Lung (tissue), 12 donors: ENCODE results near the gene XYLT1. TPM values are rescaled to one million over a fixed set of nuclear protein-coding genes. Genes with fewer than 3 reads are reported as not detected.

Experiments
- ATAC-seq: fragments of 200-7000 bp; cut with Tn5 transposase; one replicate; pipeline ENCODE4 v1.9.1; 2020; ENCODE audit warnings: moderate number of reproducible peaks; ENCODE audit not compliant: insufficient read depth, low FRiP score
- DNase-seq, 3 donors: peaks; one replicate each; pipeline ENCODE4 v3.0.0-alpha.2; 2013 to 2017
- H3K27ac ChIP-seq, 2 donors: one replicate each; pipeline ENCODE4 v1.5.1; 2013; ENCODE audit warnings: mild to moderate bottlenecking in 2 of 2, moderate library complexity in 2 of 2, control low read depth in 1 of 2, inconsistent platforms in 1 of 2, low read depth in 1 of 2, low read length in 1 of 2
- H3K27me3 ChIP-seq, 3 donors: one replicate each; pipeline ENCODE4 v1.5.1; 2013; ENCODE audit warnings: low read length in 2 of 3; ENCODE audit not compliant: control insufficient read depth in 3 of 3, insufficient read depth in 3 of 3
- H3K36me3 ChIP-seq, 4 donors: one replicate each; pipeline ENCODE4 v1.5.1; 2013; ENCODE audit warnings: low read length in 4 of 4, mild to moderate bottlenecking in 1 of 4, moderate library complexity in 1 of 4; ENCODE audit not compliant: control insufficient read depth in 4 of 4, insufficient read depth in 4 of 4
- H3K4me1 ChIP-seq, 5 donors: one replicate each; pipeline ENCODE4 v1.5.1; 2013; ENCODE audit warnings: low read length in 5 of 5, mild to moderate bottlenecking in 2 of 5, moderate library complexity in 1 of 5; ENCODE audit not compliant: control insufficient read depth in 5 of 5, insufficient read depth in 5 of 5
- H3K4me3 ChIP-seq: one replicate; pipeline ENCODE4 v1.5.1; 2013; ENCODE audit warnings: mild to moderate bottlenecking, control low read depth, moderate library complexity
- H3K9ac ChIP-seq, 2 donors: one replicate each; pipeline ENCODE4 v1.5.1; 2013; ENCODE audit warnings: low read length in 2 of 2, control low read depth in 1 of 2; ENCODE audit not compliant: insufficient read depth in 1 of 2
- H3K9me3 ChIP-seq, 4 donors: one replicate each; pipeline ENCODE4 v1.5.1; 2013; ENCODE audit warnings: low read length in 3 of 4, mild to moderate bottlenecking in 1 of 4, moderate library complexity in 1 of 4; ENCODE audit not compliant: control insufficient read depth in 4 of 4, insufficient read depth in 3 of 4
- WGBS, 2 donors: extraction: QIAGEN DNeasy Blood & Tissue Kit; methylation state at CpG; one replicate each; pipeline ENCODE4 v1.1.7; 2013; 5-methylcytosine and 5-hydroxymethylcytosine counted together
- polyA plus RNA-seq, 2 donors: library from polyadenylated mRNA; stranded (reverse); fragments of 200-250 nt; gene quantifications; one replicate each; pipeline ENCODE4 v1.2.1, GENCODE V29; 2013
- total RNA-seq, 2 donors: library from RNA; depleted of rRNA in 1 of 2; stranded (reverse); fragments of >200 nt in 1 of 2; gene quantifications; one replicate each; pipeline ENCODE4 v1.2.1, GENCODE V29; 2014 to 2021
- TF ChIP-seq, protein P1 (sequence below): IDR thresholded peaks from 2 replicates; pipeline ENCODE4 v1.5.1; 2012; ENCODE audit warnings: mild to moderate bottlenecking; ENCODE audit errors: control extremely low read depth, extremely low read depth
- donor health status: control.
- donor health status: control.
- donor health status: Bipolar disorder and iron deficiency.
- donor health status: healthy.
- donor health status: DM: yes; HTN: yes; CAD: no.

The XYLT1 gene
- total and polyA plus RNA-seq, 4 donors: 1.4 to 11.5 (median 6.9) TPM

DNA sequence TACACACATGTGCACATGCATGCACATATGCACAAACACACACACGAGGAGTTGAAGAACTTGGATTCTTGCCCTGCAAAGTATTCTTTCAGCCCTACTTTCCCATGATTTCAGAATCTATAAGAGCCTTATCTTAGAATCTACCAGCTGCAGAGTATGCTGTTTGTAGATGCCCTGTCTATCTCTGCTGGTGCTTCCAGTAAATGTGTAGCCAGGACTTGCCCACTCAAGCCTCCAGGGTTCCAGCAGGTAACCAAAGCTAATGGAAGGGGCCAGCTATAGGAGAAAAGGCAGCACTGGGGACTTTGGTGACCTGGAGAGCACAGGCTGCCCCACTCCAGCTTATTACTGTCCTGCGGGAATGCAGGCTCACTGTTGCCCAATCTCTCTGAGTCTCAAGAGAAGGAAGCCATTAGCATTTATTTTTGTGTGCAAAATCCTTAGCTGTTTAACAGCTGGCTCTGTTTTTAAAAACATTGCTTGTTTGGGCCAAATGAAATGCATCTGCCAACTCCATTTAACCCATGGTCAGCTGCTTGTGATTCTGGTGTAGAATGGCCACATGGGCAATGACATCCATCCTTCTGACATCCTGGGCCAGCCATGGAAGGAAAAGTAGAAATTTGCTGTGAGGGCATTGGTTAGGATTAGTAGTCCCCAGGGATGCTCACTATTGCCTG is 28.6 kb upstream of the XYLT1 start:
- Histone ChIP-seq H3K9me3 (no peaks in the 10 kb centered on the region), H3K9ac (no peak overlapping the region), H3K4me1 (peaks cover 0 to 9% (median 0%) of the 10 kb centered on the region in 5 donors), H3K27me3 (no peaks in the 10 kb centered on the region), H3K27ac (no peak overlapping the region), H3K36me3 (no peaks in the 10 kb centered on the region), H3K4me3 (no peak overlapping the region)
- 58 to 62% methylated on average over 2 of the region's 2 CpGs for WGBS, 2 donors
- ATAC-seq: no peak
- TF ChIP-seq, protein P1, sequence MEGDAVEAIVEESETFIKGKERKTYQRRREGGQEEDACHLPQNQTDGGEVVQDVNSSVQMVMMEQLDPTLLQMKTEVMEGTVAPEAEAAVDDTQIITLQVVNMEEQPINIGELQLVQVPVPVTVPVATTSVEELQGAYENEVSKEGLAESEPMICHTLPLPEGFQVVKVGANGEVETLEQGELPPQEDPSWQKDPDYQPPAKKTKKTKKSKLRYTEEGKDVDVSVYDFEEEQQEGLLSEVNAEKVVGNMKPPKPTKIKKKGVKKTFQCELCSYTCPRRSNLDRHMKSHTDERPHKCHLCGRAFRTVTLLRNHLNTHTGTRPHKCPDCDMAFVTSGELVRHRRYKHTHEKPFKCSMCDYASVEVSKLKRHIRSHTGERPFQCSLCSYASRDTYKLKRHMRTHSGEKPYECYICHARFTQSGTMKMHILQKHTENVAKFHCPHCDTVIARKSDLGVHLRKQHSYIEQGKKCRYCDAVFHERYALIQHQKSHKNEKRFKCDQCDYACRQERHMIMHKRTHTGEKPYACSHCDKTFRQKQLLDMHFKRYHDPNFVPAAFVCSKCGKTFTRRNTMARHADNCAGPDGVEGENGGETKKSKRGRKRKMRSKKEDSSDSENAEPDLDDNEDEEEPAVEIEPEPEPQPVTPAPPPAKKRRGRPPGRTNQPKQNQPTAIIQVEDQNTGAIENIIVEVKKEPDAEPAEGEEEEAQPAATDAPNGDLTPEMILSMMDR: no peak
- peak in 2 of 3 donors; percentile 73 to 82 for DNase-seq

DNA sequence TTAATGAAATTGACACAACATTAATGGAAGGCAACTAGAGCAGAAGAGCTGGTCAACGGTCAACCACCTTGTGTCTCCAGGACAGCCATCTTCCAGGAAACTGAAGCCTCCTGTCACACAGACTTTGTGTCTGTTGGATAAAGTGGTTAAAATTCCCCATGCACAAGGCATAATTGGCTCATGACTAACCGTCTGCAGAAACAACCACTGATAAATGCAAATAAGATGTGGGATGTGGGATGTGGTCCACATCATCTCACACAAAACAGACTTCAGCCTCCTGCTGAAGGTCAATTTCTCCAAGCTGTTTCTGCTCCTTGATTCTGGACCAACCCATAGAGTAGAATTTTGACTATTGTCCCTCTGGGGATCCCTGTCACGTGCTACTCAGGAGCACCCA is 26.9 kb upstream of the XYLT1 start:
- 81 to 95% methylated on average over 3 of the region's 3 CpGs for WGBS, 2 donors
- Histone ChIP-seq H3K4me3 (no peak overlapping the region), H3K9me3 (no peaks in the 10 kb centered on the region), H3K36me3 (no peaks in the 10 kb centered on the region), H3K4me1 (peaks cover 0 to 9% (median 0%) of the 10 kb centered on the region in 5 donors), H3K27ac (no peak overlapping the region), H3K27me3 (no peaks in the 10 kb centered on the region), H3K9ac (no peak overlapping the region)
- DNase-seq (no peak), ATAC-seq (no peak)
- TF ChIP-seq, protein P1: no peak

DNA sequence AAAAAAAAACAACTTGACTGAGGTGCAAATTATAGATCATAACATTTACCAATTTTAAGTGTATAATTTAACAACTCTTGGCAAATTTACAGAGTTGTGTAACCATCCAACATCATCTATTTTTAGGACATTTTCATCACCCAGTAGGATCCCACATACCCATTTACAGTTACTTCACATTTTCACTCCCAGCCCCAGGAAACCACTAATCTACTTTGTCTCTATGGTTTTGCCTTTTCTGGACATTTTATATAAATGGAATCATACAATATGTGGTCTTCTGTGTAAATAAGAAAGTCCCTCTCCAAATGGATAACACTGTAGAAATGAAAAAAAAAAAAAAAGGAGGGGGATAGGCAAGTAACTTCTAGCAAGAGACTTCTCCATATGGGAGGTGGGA is 26.1 kb upstream of the XYLT1 start:
- no peak overlapping the region for H3K9ac ChIP-seq
- DNase-seq: no peak
- H3K27me3 ChIP-seq: no peaks in the 10 kb centered on the region
- peaks cover 0 to 9% (median 0%) of the 10 kb centered on the region in 5 donors for H3K4me1 ChIP-seq
- no peak overlapping the region for H3K4me3 ChIP-seq
- TF ChIP-seq, protein P1: no peak
- no peak overlapping the region for H3K27ac ChIP-seq
- no peaks in the 10 kb centered on the region for H3K9me3 ChIP-seq
- ATAC-seq: no peak
- H3K36me3 ChIP-seq: no peaks in the 10 kb centered on the region

DNA sequence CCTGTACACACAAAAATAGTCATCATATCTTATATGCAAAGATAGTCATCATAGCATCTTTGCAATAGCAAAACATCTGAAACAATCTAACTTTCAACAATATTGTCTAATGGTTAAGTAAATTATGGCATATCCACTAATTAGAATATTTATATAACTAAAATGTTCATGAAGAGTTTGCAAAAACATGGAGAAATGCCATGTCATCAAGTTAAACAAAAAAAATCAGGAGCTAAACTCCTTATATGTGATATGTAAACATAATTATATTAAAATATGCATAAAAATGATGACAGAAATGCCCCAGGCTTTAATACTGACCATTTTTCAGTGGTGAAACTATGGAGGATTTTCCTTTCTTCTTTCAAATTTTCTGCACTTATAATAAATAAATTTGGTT is 22.3 kb upstream of the XYLT1 start:
- H3K9ac ChIP-seq: no peak overlapping the region
- no peak for DNase-seq

More for the DNA sequence above, 22.3 kb upstream of the XYLT1 start:
- Histone ChIP-seq H3K9me3 (no peaks in the 10 kb centered on the region), H3K36me3 (no peaks in the 10 kb centered on the region), H3K27ac (no peak overlapping the region), H3K4me3 (no peak overlapping the region), H3K4me1 (no peaks in the 10 kb centered on the region), H3K27me3 (no peaks in the 10 kb centered on the region)
- TF ChIP-seq, protein P1: no peak
- ATAC-seq: no peak
